HG03521 (cell line): Measurements from ENCODE around the gene GPS2.

Experiments
- ATAC-seq: cut with Tn5 transposase; IDR thresholded peaks from one replicate; pipeline ENCODE4 v1.9.1; 2021; ENCODE audit warnings: mild to moderate bottlenecking, moderate library complexity; ENCODE audit not compliant: unreplicated experiment

The GPS2 gene

DNA sequence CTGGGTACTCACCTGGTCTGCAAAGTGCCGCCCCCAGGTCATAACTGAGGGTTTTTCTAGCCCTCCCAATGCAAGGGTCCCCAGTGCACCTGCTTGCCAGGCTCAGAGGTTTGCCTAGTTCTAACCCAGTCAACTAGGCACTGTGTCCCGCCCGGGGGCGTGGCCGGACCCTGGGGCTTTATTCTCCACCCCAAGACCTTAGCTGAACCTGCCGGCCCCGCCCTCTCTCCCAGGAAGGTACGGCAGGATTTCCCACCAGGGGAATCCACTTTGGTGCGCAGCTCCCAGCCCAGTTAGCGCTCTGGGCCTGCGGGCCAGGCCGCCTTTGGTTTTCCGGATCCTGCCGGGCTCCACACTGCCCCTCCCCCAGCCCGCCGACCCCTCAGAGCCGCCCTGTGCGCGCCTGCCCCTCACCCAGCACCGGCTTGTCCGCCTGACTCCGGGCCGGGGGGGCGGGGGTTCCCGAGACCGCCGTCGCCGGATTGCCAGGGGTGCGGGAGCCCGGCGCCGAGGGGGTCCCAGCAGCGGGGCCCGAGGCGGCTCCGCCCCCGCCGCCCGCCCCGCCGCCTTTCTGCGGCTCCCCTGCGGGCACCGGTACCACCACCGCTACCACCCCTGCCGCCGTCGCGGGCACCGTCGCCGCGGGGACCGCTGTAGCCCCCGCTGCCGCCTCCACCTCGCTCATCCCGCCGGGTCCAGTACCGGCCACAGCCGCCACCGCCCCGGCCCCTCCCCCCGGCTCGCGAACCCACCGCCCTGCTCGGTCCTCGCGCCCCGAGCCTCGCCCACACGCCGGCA is 21.1 kb downstream of the GPS2 start:
- ATAC-seq, result no peak

DNA sequence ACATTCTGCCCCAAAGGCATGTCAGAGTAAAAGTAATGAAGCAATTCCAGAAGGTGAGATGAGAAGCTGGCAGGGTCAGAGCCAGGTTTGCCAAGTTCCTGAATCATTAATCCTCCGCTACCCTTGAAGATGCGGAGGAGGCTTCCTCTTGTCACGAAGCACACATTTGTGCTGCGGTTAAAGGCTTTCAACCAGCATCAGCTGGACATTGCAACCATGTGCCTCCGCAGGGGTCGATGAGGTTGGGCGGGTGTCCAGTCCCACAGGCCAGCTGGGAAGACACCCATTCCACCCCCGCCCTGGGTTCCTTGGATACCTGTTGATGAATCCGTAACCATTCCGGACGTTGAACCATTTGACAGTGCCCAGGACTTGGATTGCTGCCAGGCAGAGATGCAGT is 22.0 kb downstream of the GPS2 start:
- ATAC-seq, result no peak

DNA sequence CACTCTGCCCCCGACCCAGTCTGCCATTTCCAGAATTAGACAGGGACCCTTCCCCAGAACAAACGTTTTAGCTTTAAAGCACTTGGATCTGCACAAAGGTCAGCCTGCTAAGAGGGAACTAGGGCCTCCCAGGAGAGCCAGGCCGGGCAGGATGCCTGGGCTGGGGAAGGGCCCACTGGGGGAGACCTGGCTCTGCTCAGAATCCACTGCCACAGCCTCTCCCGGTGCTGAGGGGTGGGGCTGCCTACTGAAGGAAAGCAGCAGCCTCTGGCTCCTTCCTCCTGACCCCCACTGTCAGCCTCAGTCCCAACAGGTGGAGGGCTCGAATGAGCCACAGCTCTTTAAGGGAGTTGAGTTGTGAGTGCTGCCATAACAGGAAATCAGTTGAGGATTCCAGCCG is 22.4 kb downstream of the GPS2 start:
- ATAC-seq, result no peak

DNA sequence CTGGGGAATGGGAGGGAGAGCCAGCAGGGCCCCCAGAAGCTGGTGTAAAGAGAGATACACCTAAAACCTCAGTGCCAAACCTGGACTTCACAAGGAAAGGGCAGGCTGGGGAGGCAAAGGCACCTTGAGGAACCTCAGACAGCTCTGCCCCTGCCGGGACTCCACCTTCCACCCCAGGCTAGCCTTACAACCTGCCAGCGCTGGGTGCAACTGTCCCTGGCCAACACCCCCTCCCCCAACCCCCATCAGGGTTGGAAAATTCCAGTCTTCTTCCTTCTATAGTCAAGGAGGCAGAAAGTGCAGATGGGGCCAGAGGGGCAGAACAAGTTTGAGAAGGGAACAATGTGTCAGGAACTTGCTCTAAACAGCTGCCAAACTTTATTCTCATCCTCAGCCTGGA is 23.0 kb downstream of the GPS2 start:
- no peak for ATAC-seq

DNA sequence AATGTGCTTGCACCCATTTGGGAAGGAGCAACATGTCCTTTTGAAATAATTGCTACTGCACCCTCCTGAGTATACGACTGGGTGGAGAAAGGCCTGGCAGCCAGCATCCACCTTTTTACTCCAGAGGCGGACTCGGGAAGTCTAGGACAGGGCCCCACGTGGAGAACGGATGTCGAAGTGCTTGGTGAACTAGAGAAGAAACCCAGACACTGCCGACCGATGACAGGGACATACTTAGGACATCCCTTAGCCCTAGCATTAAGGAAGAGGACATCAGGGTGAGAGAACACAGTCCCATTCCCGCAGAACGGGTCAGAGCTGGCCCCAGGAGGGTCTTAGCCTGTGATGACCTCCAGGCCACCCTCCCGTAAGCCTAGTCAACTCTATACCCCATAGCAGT is 24.5 kb downstream of the GPS2 start:
- no peak for ATAC-seq

DNA sequence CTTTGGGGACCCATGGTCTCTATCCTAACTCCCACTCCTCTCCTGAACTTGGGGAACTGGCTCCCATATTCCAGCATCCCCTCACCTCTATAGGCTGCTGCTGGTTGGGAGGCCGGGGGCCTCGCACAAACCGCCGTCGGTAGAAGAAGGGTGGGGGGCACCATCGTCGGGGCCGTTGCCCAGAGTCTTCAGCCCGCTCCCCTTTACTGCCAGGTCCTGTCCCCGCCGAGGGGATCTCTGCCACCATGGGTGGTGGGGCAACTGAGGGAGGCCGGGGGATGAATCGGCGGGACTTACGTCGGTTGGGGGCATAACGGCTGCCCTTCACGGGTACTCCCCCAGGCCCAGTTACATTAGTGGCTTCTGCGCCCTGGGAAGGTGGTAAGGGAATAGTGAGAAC is 25.0 kb downstream of the GPS2 start:
- ATAC-seq, result no peak

DNA sequence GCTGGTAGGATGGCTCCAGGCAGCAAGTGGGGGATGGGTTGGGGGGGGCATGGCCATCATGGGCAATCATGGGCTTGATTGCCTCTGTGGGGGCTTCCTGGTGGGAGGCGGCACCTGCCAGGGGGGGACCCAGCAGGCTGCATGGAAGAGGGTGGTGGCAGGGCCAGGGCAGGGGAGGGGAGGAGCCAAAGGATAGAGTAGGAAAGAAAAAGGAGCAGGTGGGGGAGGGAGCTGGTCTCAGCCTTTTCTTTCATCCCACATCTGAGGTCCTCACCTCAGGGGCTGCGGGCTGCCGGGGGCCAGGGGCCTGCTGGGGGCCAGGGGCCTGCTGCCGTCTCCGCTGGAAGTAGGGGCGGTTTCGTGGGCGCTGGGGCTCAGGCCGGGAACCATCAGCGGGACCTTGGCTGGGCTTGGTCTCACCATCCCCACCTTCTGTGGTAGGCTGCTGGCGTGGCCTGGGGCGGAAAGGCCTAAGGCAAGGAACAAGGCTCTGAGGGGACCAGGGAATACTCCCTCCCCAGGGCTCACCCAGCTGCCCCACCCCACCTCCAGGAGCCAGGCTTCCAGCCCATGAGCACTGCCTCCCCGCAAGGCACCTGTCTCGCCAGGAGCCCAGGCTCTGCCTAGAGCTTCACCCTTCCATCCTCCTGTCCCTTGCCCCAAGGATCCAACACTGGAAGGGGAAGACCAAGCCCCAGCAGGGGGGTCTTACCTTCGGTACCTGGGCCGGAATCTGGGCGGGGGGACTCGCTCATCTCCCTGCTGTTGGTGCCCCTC is 25.7 kb downstream of the GPS2 start:
- ATAC-seq, result no peak

DNA sequence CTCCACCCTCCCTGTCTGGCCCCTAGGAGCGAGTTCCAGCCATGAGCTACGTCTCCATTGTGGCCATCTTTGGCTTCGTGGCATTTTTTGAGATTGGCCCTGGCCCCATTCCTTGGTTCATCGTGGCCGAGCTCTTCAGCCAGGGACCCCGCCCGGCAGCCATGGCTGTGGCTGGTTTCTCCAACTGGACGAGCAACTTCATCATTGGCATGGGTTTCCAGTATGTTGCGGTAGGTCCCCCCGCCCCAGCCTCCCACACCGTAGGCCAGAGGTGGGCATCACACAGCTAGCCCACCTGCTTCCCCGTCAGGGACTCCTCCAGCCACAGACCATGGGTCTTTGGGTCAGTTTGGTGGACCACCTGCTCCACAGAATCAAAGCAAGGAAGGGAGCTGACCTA is 29.5 kb downstream of the GPS2 start:
- no peak for ATAC-seq

DNA sequence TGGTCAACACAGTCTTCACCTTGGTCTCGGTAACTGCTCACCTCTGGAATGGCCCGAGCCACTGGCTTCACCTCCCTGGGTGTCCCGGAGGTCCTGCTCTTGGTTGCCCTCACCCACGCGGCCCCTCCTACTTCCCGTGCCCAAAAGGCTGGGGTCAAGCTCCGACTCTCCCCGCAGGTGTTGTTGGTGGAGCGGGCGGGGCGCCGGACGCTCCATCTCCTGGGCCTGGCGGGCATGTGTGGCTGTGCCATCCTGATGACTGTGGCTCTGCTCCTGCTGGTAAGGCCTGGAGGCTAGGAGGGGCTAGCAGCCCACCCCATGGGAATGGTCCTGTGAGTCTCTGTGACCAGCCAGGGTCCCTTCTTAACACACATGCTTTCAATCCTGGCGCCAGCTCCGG is 30.2 kb downstream of the GPS2 start:
- no peak for ATAC-seq

DNA sequence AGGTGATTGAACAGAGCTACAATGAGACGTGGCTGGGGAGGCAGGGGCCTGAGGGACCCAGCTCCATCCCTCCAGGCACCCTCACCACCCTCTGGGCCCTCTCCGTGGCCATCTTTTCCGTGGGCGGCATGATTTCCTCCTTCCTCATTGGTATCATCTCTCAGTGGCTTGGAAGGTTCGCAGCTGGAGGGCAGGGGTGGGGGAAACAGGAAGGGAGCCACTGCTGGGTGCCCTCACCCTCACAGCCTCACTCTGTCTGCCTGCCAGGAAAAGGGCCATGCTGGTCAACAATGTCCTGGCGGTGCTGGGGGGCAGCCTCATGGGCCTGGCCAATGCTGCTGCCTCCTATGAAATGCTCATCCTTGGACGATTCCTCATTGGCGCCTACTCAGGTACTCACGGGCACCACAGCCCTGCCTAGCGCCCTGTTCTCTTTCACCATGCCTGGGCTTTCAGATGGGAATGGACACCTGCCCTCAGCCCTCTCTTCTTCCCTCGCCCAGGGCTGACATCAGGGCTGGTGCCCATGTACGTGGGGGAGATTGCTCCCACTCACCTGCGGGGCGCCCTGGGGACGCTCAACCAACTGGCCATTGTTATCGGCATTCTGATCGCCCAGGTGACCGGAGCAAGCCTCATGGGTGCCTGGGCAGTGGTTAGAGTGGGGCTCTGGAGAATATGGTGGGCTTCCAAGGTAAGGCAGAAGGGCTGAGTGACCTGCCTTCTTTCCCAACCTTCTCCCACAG is 31.5 kb downstream of the GPS2 start:
- no peak for ATAC-seq

DNA sequence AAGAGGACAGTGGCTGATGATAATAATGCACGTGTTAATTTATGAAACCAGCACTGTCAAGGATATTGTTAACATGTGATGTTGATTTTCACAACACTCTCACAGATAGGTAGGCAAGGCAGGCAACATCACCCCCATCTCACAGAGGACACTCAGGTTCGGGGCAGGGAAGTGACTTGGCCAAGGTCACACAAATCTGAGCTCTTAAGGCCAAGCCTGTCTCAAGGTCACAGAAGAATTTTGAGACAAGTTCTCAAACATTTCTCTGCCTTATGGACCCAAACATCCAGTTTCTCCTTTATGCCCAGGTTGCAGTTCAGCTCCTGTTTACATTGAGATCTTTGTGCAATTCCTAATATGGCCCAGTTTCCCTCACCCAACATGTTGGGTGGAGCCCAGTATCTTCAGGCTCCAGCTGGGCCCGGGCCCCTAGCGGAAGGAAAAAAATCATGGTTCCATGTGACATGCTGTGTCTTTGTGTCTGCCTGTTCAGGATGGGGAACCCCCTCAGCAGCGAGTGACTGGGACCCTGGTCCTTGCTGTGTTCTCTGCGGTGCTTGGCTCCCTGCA is 32.3 kb downstream of the GPS2 start:
- ATAC-seq, result no peak

DNA sequence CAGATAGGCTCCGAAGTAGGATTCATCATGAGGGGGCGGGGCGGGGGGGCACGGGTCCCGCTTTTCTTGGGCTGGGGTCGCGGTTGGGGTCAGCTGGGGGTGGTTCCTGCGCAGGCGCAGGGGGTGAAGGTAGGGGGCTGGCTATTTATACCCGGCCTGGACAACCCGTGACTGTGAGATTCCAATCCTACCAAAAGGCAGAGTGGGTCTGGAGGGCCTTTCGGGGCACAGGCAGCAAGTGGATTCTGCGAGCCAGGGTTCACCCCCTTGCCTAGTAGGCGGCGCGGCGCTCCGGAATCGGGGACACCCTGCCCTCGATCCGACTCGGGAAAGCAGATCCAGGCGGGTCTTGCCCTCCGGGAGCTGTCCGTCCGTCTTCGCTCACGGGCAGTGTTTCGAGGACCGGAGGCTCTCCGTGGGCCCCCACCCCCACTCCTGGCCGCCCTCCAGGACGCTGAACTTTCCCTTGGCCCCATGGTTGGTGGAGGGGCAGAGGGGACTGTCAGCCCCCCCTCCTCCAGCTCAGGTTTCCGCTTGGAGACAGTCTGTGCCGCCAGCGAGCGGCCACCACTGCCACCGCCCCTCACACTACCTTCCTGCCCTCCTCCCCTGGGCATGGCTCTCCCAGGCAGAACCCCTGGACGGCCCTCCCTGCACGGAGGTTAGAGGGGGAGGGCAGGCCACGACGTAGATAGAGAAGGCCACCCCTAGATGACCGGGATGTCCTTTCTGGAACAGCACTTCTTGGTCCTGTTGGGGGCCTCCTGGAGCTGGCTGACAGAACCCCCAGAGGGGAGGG is 33.0 kb downstream of the GPS2 start:
- ATAC-seq, result no peak

DNA sequence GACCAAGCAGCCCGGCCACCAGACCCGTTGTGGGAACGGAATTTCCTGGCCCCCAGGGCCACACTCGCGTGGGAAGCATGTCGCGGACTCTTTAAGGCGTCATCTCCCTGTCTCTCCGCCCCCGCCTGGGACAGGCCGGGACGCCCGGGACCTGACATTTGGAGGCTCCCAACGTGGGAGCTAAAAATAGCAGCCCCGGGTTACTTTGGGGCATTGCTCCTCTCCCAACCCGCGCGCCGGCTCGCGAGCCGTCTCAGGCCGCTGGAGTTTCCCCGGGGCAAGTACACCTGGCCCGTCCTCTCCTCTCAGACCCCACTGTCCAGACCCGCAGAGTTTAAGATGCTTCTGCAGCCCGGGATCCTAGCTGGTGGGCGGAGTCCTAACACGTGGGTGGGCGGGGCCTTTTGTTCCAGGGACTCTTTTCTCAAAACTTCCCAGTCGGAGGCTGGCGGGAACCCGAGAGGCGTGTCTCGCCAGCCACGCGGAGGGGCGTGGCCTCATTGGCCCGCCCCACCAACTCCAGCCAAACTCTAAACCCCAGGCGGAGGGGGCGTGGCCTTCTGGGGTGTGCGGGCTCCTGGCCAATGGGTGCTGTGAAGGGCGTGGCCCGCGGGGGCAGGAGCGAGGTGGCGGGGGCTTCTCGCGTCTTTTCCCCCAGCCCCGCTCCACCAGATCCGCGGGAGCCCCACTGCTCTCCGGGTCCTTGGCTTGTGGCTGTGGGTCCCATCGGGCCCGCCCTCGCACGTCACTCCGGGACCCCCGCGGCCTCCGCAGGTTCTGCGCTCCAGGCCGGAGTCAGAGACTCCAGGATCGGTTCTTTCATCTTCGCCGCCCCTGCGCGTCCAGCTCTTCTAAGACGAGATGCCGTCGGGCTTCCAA is 33.8 kb downstream of the GPS2 start, which contains the start of gene SLC2A4:
Gene SLC2A4 (plus strand): TSS at position 645 of the 879 bp plus-strand sequence. CDS start 217 bp downstream, at position 862.
- peak; percentile 51 for ATAC-seq

DNA sequence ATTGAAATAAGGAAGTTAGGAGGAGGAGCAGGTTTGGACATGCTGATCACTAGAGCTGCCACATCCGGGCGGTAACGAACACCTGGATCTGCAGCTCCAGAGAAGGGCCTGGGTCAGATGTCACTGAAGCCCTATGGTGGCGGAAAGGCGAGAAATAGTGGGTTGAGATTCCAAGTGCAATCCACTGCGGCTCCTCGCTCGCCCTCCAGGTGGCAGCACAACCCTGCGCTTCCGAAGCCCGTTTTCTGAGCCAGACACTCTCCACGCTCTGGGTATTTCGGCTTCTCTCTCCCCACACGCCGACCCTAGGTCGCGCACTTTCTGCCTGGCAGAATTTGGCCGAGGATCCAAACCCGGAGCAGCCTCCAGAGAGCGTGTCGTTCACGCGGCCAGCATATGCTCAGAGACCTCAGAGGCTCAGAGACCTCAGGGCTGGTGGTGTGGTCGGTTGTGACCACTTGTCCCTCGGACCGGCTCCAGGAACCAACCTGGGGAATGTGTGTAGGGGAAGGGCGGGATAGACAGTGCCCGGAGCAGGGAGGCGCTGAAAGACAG is 34.6 kb downstream of the GPS2 start:
- peak; percentile 50 for ATAC-seq

DNA sequence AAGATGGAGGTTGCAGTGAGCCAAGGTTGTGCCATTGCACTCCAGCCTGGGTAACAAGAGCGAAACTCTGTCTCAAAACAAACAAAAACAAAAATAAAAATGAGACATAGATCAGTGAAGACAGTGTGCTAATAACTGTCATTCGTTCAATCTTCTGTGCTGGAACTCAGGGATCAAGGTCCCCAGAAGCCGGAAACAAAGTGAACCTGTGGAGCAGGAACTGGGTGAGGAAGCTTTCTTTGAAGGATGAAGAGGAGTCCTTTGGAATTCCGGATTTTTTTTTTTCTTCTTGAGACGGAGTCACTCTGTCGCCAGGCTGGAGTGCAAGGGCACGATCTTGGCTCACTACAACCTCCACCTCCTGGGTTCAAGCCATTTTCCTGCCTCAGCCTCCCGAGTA is 35.7 kb downstream of the GPS2 start:
- no peak for ATAC-seq

DNA sequence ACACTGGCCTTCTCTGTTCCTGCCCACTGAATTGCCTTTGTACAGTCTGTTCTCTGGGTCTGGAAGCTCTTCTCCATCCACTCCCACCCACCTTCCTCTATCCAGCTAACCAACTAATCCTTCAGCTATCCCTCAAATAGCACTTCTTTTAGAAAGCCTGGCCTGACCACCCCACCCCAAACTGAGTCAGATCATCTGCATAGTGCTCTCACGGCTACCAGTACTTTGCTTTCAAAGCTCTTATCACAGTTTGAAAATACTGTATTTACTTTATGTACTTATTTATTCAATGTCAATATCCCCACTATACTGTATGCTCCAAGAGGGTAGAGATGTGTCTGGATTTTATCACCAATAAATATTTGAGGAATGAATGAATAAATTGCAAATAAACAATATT is 48.4 kb downstream of the GPS2 start:
- no peak for ATAC-seq

DNA sequence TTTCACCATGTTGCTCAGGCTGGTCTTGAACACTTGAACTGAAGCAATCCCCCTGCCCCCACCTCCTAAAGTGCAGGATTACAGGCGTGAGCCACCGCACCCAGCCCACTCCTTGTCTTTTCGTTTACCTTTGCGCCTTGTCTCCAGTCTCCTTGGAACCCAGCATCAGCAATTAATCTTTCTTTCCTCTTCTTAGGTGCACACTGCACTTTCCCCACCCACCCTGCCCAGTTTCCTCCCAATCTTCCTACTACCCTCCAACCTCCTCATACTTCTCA is 51.4 kb downstream of the GPS2 start:
- ATAC-seq, result no peak

DNA sequence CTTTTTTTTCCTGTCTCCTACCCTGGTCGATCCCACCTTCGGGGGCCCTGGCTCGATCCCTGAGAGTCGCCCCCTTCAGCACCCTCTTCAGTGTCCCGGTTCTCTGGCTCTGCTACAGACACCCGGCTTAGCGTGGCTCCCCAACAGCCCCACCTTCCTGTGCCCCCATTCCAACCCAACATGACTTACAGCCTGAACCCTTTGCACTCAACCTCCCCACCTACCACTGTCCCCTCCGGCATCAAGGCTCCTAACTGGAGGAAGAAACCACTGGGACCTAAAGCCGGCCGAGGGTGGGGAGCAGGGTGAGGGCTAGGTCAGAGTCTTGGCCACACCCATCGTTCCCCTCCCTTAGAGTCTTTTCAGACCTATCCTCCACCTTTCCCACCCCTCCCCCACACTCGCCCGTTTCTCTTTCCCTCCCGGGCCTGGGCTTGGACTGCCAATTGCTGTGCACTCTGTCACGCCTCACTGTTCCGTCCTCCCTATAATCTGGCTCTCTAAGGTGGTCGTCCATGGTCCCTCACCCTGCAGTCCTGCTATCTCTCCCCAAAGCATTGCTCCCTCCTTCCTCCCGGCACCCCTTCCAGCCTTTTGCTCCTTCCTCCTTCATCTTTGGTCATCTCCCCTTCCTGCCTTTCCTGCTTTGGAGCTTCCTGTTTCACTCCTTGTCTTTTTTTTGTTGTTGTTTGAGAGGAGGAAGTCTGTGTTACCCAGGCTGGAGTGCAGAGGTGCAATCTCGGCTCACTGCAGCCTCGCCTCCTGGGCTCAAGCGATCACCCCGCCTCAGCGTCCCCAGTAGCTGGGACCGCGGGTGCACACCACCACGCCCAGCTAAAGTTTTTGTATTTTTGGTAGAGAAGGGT is 52.0 kb downstream of the GPS2 start:
- no peak for ATAC-seq
